DOHH2 (cell line): ENCODE data around the gene BRSK2.
"Not testable (repeated sequence)": the region's sequence is repeated elsewhere in the genome, so short reads cannot be mapped to it uniquely, and the experiment has no call there.

Experiments
- EZH2phosphoT487 ChIP-seq: fragments of 200-600 bp; sonication (generic); IDR thresholded peaks from 2 replicates; pipeline ENCODE4 v1.6.1; 2017; ENCODE audit warnings: borderline replicate concordance, mild to moderate bottlenecking, antibody characterized with exemption, low read length, moderate library complexity, mixed read lengths
- TF ChIP-seq, protein P1 (sequence below): fragments of 200-600 bp; sonication (generic); IDR thresholded peaks from one replicate; pipeline ENCODE4 v1.5.1; 2014; ENCODE audit warnings: antibody characterized with exemption, mild to moderate bottlenecking, low read depth, low read length; ENCODE audit not compliant: poor library complexity, severe bottlenecking

DNA sequence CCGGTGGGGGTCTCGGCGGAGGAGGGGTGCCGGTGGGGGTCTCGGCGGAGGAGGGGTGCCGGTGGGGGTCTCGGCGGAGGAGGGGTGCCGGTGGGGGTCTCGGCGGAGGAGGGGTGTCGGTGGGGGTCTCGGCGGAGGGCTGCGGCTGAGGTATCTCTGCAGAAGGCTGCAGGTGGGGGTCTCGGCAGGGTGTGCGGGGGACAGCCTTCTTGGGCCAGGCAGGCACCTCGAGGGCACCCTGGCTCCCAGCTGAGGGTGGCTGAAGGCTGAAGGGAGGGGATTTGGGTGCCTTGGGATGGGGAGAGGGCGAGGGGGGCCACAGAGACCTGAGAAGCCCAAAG is 45.7 kb downstream of the BRSK2 start:
- TF ChIP-seq, protein P1, sequence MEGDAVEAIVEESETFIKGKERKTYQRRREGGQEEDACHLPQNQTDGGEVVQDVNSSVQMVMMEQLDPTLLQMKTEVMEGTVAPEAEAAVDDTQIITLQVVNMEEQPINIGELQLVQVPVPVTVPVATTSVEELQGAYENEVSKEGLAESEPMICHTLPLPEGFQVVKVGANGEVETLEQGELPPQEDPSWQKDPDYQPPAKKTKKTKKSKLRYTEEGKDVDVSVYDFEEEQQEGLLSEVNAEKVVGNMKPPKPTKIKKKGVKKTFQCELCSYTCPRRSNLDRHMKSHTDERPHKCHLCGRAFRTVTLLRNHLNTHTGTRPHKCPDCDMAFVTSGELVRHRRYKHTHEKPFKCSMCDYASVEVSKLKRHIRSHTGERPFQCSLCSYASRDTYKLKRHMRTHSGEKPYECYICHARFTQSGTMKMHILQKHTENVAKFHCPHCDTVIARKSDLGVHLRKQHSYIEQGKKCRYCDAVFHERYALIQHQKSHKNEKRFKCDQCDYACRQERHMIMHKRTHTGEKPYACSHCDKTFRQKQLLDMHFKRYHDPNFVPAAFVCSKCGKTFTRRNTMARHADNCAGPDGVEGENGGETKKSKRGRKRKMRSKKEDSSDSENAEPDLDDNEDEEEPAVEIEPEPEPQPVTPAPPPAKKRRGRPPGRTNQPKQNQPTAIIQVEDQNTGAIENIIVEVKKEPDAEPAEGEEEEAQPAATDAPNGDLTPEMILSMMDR: not testable (repeated sequence)
- not testable (repeated sequence) for TF ChIP-seq EZH2phosphoT487
